Activated CD8-positive, alpha-beta memory T cell treated with anti-CD3 and anti-CD28 coated beads for 1 hour (primary cell): ENCODE results near the gene SLC1A5.

ENCODE experiments used
- DNase-seq, 2 donors: peaks; one replicate each; pipeline ENCODE4 v3.0.0-alpha.2; 2020; ENCODE audit warnings: low read depth in 1 of 2; ENCODE audit errors: extremely low read depth in 1 of 2

The SLC1A5 gene

DNA sequence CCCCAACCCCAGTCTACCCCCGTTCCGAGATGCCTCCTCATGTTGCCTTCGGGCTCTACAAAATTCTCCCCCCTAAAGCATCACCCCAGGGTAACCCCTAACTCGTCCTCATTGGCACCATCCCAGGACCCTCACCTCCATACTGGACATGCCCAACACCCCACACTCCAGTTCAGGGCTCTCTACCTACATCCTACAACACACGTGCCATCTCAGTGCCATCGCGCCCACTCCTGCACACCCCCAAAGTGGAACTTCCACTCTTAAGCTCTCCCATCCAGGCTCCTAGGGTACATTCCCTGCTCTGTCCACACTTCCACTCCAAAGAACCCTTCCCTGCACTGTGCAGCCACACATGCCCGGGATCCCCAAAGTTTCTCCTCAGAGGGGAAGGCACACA lies 43.4 kb downstream of the SLC1A5 start:
- no peak for DNase-seq

DNA sequence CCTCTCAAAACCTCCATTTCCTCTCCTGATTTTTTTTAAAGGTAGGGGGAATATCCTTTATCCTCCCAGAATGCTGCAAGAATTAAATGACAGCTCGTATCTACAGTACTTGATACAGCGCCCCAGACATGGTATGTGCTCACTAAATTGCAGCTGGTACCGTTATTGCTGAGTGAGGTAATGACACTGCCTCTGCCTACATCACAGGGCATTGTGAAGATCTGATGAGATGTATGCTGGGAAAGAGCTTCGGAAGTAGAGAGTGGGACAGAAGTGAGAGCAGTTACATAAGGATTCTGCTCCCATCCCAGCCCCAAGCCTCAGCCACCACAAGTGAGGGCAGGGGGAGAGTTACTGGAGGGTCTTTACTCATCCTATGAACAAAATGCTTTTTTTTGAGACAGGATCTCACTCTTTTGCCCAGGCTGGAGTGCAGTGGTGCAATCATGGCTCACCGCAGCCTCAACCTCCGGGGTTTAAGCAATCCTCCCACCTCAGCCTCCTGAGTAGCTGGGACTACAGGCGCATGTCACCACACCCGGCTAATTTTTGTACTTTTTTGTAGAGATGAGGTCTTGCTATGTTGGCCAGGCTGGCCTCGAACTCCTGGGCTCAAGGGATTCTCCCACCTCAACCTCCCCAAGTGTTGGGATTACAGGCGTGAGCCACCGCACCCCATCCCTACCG lies 44.2 kb downstream of the SLC1A5 start:
- DNase-seq = no peak

DNA sequence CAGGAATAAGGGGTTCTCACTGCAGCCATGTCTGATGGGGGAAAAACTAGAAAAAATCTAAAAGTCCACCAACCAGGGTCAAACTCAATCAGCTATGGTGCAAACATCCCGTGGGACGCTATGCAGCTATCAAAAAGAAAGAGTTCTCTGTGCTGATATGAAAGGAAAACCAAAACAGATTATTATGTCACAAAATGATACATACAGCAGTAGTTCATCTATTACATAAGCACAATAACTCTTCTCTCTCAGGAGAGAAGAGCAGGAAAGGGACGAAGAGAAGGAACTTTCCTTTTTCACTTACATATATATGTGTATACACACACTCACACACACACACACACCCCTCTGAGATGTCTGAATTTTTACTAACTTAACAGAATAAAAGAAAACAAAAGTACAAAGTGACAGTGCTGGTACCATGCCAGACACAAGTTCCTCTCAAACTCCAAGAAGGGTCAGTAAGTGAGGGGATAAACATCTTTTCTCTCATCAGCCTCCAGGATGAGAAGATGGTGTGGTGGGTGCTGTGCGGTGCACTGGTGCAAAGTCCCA lies 45.4 kb downstream of the SLC1A5 start:
- no peak for DNase-seq

DNA sequence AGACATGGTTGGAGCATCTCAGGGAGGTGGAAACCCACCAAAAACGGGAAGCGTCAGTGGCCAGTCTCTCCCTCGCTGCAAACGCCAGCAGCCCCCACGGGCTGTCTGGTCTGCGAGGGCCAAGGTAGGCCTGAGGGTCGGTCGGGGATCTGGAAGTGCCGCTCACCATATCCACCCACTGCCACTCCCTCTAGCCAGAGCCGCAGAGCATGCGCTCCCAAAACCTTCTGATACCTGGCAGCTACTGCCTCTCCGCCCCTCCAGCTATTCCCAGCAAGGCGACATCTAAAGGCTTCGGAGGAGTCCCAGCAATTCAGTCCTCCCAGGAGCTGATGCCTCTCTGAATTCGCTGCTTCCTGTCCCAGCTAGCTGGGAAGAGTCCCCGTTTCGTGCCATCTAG lies 46.9 kb downstream of the SLC1A5 start:
- no peak for DNase-seq

- no peak for DNase-seq
Measured at GRCh38 chr19:46739290-46739771, 49.1 kb downstream of the SLC1A5 start.

DNA sequence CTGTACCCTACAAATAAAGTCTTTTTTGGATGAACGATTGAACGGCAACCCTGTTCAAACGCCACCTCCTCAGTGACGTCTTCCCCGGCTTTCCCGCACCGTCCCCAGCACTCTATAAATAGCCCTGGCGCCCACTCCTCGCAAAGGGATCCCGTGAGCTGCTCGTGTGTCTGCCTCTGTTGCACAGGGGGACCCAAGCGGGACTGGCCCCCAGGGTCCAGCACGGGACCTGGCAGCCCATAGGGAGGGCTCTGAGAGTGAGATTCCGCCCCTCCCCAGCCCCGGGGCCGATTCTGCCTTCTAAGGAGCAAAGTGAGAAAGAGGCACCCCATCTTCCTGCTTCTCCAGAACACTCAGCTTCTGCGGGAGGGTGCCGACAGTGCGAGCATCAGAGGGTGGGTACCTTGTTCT lies 50.6 kb downstream of the SLC1A5 start:
- no peak for DNase-seq

DNA sequence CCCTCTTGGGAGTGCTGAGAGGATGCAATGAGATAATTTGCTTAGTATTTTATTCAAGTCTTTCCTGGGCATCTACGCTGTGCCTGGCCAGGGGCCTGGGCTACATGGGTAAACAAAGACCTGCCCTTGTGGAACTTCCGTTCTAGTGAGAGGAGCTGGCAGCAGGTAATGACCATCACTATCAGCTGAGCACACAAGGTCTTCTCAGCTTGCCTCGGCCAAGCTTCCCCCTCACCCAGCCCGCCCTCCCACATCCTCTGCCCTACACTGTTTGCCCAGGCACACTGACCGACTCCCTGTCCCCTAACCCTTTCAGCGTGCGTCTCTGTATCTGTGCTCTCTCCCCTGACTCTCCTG lies 51.1 kb downstream of the SLC1A5 start:
- no peak for DNase-seq

GRCh38 chr19:46736531-46737297 lies 51.7 kb downstream of the SLC1A5 start:
- DNase-seq = no peak

DNA sequence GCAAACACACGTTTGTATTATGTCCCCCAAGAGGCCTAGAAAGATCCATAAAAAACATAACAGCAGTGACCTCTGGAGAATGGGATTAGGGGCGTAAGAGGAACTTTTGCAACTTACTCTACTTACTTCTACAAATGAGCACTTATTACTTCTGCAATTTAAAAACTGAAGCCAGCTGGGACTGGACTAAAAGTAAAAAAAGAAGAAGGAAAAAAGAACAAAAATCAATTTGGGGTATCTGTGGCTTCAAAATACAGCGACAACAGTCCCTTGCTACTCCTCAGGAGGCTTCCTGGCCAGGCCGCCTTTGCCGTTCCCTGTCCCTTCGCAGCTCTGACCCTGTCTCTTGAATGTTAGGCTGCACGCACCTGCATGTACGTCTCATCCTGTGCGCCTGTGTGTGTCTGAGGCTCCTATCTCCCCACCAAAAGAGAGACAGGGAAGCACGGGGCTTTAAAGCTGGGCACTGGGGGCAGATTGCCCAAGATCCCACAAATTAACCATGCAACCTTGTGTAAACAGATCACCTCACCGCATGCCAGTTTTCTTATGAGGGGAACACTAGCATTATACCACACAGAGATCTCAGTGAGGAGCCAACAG lies 54.6 kb downstream of the SLC1A5 start:
- DNase-seq = no peak

DNA sequence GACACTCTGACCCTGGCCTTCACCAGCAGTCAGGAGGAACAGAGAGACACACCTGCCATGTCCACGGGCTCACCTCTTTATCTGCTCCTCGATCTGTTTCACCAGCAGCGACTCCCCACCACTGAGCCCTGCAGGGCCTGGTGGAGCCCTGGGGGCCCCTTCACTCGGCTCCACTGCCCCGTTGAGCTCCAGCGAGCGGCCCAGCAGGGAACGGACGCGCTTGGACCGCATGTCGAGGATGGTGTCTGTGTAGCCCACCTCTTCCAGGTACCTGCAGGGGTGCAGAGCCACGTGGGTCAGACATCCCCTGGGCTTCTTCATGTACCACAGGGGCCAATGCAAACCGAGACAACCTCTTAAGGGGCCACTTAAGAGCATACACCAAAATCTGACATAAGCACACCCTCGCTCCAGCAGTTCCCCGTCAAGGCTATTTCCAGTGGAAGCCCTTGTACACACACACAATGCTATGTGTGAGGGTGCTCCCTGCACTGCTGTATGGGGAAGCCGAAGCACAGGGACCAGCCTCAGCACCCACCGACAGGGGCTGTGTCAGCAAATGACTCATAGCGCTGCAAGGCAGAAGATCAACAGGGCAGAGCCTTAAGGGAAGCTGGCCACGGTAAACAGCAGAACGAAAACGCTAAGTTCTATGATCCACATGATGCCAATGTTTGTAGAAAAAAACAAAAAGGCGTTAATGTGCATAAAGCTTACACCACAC lies 55.3 kb downstream of the SLC1A5 start:
- DNase-seq = no peak

- DNase-seq = no peak
Measured at GRCh38 chr19:46732172-46732938, 56.0 kb downstream of the SLC1A5 start.

GRCh38 chr19:46731584-46731983 lies 56.8 kb downstream of the SLC1A5 start:
- DNase-seq = no peak

GRCh38 chr19:46731007-46731501 lies 57.3 kb downstream of the SLC1A5 start:
- DNase-seq = no peak

DNA sequence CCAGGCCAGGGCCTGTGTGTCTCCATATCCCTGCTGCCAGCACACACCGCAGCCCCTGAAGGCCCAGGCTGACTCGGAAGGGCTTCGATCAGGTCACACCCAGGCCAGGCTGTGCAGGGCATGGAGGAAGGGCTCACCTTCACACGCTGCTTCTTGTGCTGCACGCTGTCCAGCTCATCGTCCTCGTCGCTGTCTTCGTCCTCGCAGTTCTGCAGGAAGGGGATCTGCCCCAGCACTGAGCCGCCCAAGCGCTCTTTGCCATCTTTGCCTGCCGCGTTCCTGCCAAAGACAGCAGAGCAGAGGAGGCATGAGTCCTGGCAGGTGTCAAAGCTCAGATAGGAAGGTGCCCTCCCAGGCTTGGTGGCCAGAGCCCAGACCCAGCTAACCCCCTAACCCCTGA lies 57.8 kb downstream of the SLC1A5 start:
- no peak for DNase-seq

DNA sequence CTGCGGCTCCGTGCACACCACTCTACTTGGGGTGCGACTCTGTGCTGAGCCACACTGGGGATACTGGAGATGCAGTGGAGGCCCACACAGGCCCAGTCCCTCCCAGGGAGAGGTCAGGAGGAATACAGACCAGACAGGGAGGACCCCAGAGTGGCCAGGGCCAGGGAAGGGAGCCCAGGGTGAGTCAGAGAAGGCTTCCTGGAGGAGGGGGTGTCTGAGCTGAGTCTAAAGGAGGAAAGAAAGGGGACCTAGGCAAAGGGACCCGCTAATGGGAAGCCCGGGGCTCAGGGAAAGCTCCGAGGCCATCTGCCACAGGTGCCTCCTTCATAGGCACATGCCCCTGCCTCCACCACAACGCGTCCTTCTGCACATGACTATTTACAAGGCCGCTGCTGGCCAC lies 58.2 kb downstream of the SLC1A5 start:
- DNase-seq = no peak

DNA sequence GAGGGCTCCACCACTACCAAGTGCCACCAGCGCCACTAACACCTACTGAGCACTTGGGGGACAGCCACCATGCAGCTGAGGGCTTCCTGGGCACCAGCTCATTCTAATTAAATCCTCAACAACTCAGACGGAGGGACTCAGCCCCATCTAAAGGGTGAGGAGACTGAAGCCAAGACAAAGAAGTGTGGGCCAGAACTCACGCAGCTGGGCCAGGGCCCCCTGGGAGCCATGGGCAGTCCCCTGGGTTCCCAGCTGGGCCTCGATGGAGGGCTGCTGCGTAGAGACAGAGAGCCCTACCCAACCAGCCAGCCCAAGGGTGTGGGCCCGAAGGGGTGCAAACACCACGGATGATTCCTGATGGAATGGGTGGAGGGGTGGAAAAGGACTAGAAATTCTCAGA lies 58.7 kb downstream of the SLC1A5 start:
- no peak for DNase-seq

GRCh38 chr19:46728693-46729339 lies 59.6 kb downstream of the SLC1A5 start:
- DNase-seq = peak; percentile 55 to 82

GRCh38 chr19:46728208-46728607 lies 60.2 kb downstream of the SLC1A5 start:
- no peak for DNase-seq

- no peak for DNase-seq
Measured at GRCh38 chr19:46727757-46728156, 60.6 kb downstream of the SLC1A5 start.
